ENCODE results near the gene SLC35F3.

Gene SLC35F3

GRCh38 chr1:233972951-233973635 lies 68.6 kb downstream of the SLC35F3 start:
- DNase-seq (ENCODE audit: low spot score), result no peak

- DNase-seq (ENCODE audit: low spot score), result no peak
These were observed 71.0 kb downstream of the SLC35F3 start for GRCh38 chr1:233975486-233975885.

- no peak for DNase-seq (ENCODE audit: low spot score)
These were observed 76.7 kb downstream of the SLC35F3 start for GRCh38 chr1:233981042-233981675.

- no peak for DNase-seq (ENCODE audit: low spot score)
These were observed 78.5 kb downstream of the SLC35F3 start for GRCh38 chr1:233982827-233983518.

GRCh38 chr1:233983811-233984210 lies 79.3 kb downstream of the SLC35F3 start:
- no peak for DNase-seq (ENCODE audit: low spot score)

GRCh38 chr1:233988963-233989696 lies 84.7 kb downstream of the SLC35F3 start:
- DNase-seq (ENCODE audit: low spot score), result no peak

GRCh38 chr1:233990486-233990885 lies 86.0 kb downstream of the SLC35F3 start:
- DNase-seq (ENCODE audit: low spot score), result no peak

GRCh38 chr1:233993651-233994050 lies 89.2 kb downstream of the SLC35F3 start:
- no peak for DNase-seq (ENCODE audit: low spot score)

GRCh38 chr1:233994112-233994511 lies 89.6 kb downstream of the SLC35F3 start:
- DNase-seq (ENCODE audit: low spot score), result no peak

GRCh38 chr1:233998456-233998855 lies 94.0 kb downstream of the SLC35F3 start:
- DNase-seq (ENCODE audit: low spot score), result no peak

- no peak for DNase-seq (ENCODE audit: low spot score)
These were observed 94.4 kb downstream of the SLC35F3 start for GRCh38 chr1:233998891-233999290.

- DNase-seq (ENCODE audit: low spot score), result no peak
These were observed 96.1 kb downstream of the SLC35F3 start for GRCh38 chr1:234000557-234001041.

- DNase-seq (ENCODE audit: low spot score), result no peak
These were observed 97.3 kb downstream of the SLC35F3 start for GRCh38 chr1:234001817-234002216.

GRCh38 chr1:234004591-234004990 lies 100.1 kb downstream of the SLC35F3 start:
- no peak for DNase-seq (ENCODE audit: low spot score)

- no peak for DNase-seq (ENCODE audit: low spot score)
These were observed 103.2 kb downstream of the SLC35F3 start for GRCh38 chr1:234007684-234008083.

GRCh38 chr1:234008591-234008990 lies 104.1 kb downstream of the SLC35F3 start:
- no peak for DNase-seq (ENCODE audit: low spot score)

- no peak for DNase-seq (ENCODE audit: low spot score)
These were observed 105.2 kb downstream of the SLC35F3 start for GRCh38 chr1:234009668-234010067.

GRCh38 chr1:234014208-234014607 lies 109.7 kb downstream of the SLC35F3 start:
- DNase-seq (ENCODE audit: low spot score), result no peak

- no peak for DNase-seq (ENCODE audit: low spot score)
These were observed 114.3 kb downstream of the SLC35F3 start for GRCh38 chr1:234018816-234019215.

- no peak for DNase-seq (ENCODE audit: low spot score)
These were observed 114.9 kb downstream of the SLC35F3 start for GRCh38 chr1:234019387-234019786.

GRCh38 chr1:234022302-234022701 lies 117.8 kb downstream of the SLC35F3 start:
- no peak for DNase-seq (ENCODE audit: low spot score)

- no peak for DNase-seq (ENCODE audit: low spot score)
These were observed 135.1 kb downstream of the SLC35F3 start for GRCh38 chr1:234039603-234040002.

Data from CD4-positive, alpha-beta T cell treated with Interleukin-6 at 100 ng/mL for 8 hours (primary cell).